Small intestine (tissue), 7 donors: ENCODE results near the gene ALDH3B1. TPM values are rescaled to one million over a fixed set of nuclear protein-coding genes. Genes with fewer than 3 reads are reported as not detected.

ENCODE experiments used
- DNase-seq, 2 donors: peaks; one replicate each; pipeline versions ENCODE4 v3.0.0 to v3.0.0-alpha.2; 2013
- FAIRE-seq: peaks from 2 replicates; lab custom pipeline; 2012; peaks lifted over from hg19 to GRCh38; lab: Jason Lieb, UNC
- H3K27ac ChIP-seq, 3 donors: one replicate each; pipeline ENCODE4 v1.5.1; 2013; ENCODE audit warnings: low read length in 2 of 3, mild to moderate bottlenecking in 2 of 3, control low read depth in 1 of 3, inconsistent platforms in 1 of 3, low read depth in 1 of 3, moderate library complexity in 1 of 3
- H3K27me3 ChIP-seq, 3 donors: one replicate each; pipeline ENCODE4 v1.6.1; 2013; ENCODE audit warnings: low read length in 3 of 3, inconsistent platforms in 1 of 3; ENCODE audit not compliant: control insufficient read depth in 3 of 3, insufficient read depth in 3 of 3
- H3K36me3 ChIP-seq, 3 donors: one replicate each; pipeline ENCODE4 v1.6.1; 2013; ENCODE audit warnings: low read length in 3 of 3, inconsistent platforms in 1 of 3, low read depth in 1 of 3, mild to moderate bottlenecking in 1 of 3, moderate library complexity in 1 of 3; ENCODE audit not compliant: control insufficient read depth in 3 of 3, insufficient read depth in 2 of 3
- H3K4me1 ChIP-seq, 3 donors: one replicate each; pipeline ENCODE4 v1.6.1; 2013; ENCODE audit warnings: low read length in 2 of 3, inconsistent platforms in 1 of 3, low read depth in 1 of 3, mild to moderate bottlenecking in 1 of 3, moderate library complexity in 1 of 3; ENCODE audit not compliant: control insufficient read depth in 3 of 3, insufficient read depth in 2 of 3
- H3K4me3 ChIP-seq, 3 donors: one replicate each; pipeline ENCODE4 v1.5.1; 2013; ENCODE audit warnings: low read length in 3 of 3, control low read depth in 1 of 3, inconsistent platforms in 1 of 3, low read depth in 1 of 3, mild to moderate bottlenecking in 1 of 3, moderate library complexity in 1 of 3
- H3K9me3 ChIP-seq, 2 donors: one replicate each; pipeline ENCODE4 v1.6.1; 2013; ENCODE audit warnings: low read depth in 1 of 2, low read length in 1 of 2; ENCODE audit not compliant: control insufficient read depth in 2 of 2, insufficient read depth in 1 of 2
- WGBS, 3 donors: extraction: QIAGEN DNeasy Blood & Tissue Kit; methylation state at CpG; one replicate each; pipeline ENCODE4 v1.1.7; 2013; 5-methylcytosine and 5-hydroxymethylcytosine counted together
- polyA plus RNA-seq, 4 donors: library from polyadenylated mRNA; stranded (reverse) in 3 of 4; unstranded in 1 of 4; fragments of 200-250 nt in 3 of 4; fragments of 120-200 nt in 1 of 4; gene quantifications; one replicate each; pipeline versions ENCODE4 v1.2.1 to v1.2.3, GENCODE V29; 2013
- donor health status: healthy with polysubstance abuse.
- donor health status: control.
- donor health status: control.
- donor health status: Bipolar disorder and iron deficiency.
- donor health status: healthy.

The ALDH3B1 gene
- polyA plus RNA-seq, 4 donors, result 14.4 to 28.1 (median 21.6) TPM

- peaks cover 0 to 24% (median 0%) of the 10 kb centered on the region in 3 donors for H3K36me3 ChIP-seq
- H3K27me3 ChIP-seq, result no peaks in the 10 kb centered on the region
- H3K9me3 ChIP-seq, result no peaks in the 10 kb centered on the region
- no peak for FAIRE-seq
- WGBS, 3 donors, result 55 to 65% (median 65%) methylated on average over 9 of the region's 9 CpGs
- H3K27ac ChIP-seq, result peak overlapping the region in 1 of 3 donors; percentile 46
- H3K4me1 ChIP-seq, result peaks cover 0 to 12% (median 2%) of the 10 kb centered on the region in 3 donors
- peak overlapping the region in 1 of 3 donors; percentile 4 for H3K4me3 ChIP-seq
- no peak for DNase-seq
These were observed 7.6 kb upstream of the ALDH3B1 start for GRCh38 chr11:68002575-68002937.

DNA sequence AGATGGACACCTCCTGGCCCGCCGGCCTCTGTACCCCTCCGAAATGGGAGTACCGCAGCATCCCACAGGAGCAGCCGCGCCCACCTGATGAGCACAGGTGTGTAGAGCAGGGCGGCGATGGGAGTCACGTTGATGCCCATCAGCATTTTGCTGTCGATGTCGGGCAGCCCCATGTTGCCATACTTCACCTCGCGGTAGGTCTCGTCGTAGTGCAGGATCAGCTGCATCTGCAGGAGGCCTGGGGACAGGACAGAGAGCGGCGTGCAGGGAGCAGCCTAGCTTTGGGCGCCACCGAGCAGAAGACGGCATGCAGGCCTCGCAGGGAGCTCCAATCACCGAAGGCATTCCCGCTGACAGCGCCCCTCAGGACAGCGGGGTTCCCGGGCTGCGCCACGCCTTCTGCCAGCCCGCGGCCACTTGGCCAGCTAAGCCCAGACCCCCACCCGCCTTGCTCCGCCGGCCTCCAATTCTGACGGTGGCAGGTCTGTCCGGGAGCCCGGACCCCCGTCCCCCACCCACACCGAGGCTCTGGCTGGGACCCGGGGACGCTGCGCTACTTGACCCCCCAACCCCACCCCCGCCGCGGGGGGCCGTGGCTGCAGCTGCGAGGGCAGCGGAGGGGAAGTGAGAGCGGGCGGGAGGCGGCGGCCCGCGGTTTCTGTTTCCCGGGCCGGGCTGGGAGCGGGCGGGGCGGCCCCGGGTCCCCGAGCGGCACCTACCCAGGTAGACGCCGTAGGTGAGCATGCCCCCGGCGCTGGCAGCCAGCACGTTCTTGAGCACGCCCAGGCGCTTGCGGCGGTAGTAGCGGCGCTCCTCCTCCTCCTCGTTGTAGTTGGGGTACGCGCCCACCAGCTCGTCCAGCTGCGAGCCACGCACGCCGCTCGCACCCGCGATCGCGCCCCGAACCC is 6.9 kb upstream of the ALDH3B1 start:
- no peaks in the 10 kb centered on the region for H3K9me3 ChIP-seq
- H3K36me3 ChIP-seq, result peaks cover 0 to 18% (median 0%) of the 10 kb centered on the region in 3 donors
- peak overlapping the region in 1 of 3 donors; percentile 46 for H3K27ac ChIP-seq
- peak overlapping the region; percentile 45 to 92 (median 72) for H3K4me3 ChIP-seq
- FAIRE-seq (no peak), DNase-seq (peak; percentile 63 to 73)
- 7 to 12% (median 11%) methylated on average over 65 to 86 of the region's 86 CpGs for WGBS, 3 donors
- no peaks in the 10 kb centered on the region for H3K27me3 ChIP-seq
- peaks cover 0 to 12% (median 2%) of the 10 kb centered on the region in 3 donors for H3K4me1 ChIP-seq

GRCh38 chr11:68003846-68004550 is 6.1 kb upstream of the ALDH3B1 start, which contains the start of gene UNC93B1:
Gene UNC93B1, minus strand, starts transcription at chr11:68004097. Its CDS starts 54 bp downstream, at chr11:68004043.
- Histone ChIP-seq H3K27me3 (no peaks in the 10 kb centered on the region), H3K36me3 (peaks cover 0 to 10% (median 0%) of the 10 kb centered on the region in 3 donors), H3K4me3 (peak within 1 kb of the TSS; percentile 45 to 92 (median 72)), H3K9me3 (no peaks in the 10 kb centered on the region), H3K27ac (peak within 1 kb of the TSS in 2 of 3 donors; percentile 62 to 68), H3K4me1 (peaks cover 0 to 20% (median 2%) of the 10 kb centered on the region in 3 donors)
- DNase-seq (peak; percentile 91 to 93), FAIRE-seq (no peak)
- 2 to 3% (median 3%) methylated on average over 43 to 64 of the region's 64 CpGs for WGBS, 3 donors

GRCh38 chr11:68004551-68005335 is 5.4 kb upstream of the ALDH3B1 start:
- Histone ChIP-seq H3K4me3 (no peak overlapping the region), H3K9me3 (no peaks in the 10 kb centered on the region), H3K4me1 (peaks cover 0 to 28% (median 2%) of the 10 kb centered on the region in 3 donors), H3K27me3 (no peaks in the 10 kb centered on the region), H3K36me3 (peaks cover 0 to 5% (median 0%) of the 10 kb centered on the region in 3 donors), H3K27ac (peak overlapping the region in 1 of 3 donors; percentile 56)
- 69 to 78% (median 77%) methylated on average over 14 of the region's 14 CpGs for WGBS, 3 donors
- DNase-seq, result no peak
- FAIRE-seq, result no peak

DNA sequence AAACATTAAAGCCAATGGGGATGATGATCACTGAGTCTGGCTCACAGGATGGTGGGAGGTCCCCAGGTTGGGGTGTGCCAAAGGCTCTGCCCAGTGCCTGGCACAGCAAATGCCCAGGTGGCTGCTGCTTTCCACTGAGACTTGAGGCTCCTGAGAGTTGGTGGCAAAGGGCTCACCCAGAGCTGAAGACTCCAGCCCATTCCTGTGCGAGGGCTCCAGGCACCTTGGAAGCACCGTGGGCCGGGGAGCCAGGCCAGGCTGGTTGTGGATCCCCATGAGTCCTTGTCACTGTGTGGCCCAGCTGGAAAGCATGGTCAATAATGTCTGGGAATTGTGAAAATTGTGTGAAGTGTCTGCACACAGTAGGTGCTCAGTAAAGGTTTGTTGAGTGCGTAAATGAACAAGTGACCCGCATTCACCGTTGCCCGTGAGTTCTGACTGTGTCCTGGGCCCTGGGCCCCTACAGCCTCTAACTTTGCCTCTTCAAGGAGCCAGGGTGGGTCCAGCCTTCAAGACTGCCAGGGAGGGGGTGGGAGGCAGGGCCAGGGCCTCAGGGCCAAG is 3.4 kb upstream of the ALDH3B1 start:
- Histone ChIP-seq H3K27me3 (no peaks in the 10 kb centered on the region), H3K9me3 (no peaks in the 10 kb centered on the region), H3K27ac (no peak overlapping the region), H3K36me3 (no peaks in the 10 kb centered on the region), H3K4me3 (no peak overlapping the region), H3K4me1 (peaks cover 0 to 47% (median 2%) of the 10 kb centered on the region in 3 donors)
- 97 to 99% (median 98%) methylated on average over 7 of the region's 7 CpGs for WGBS, 3 donors
- DNase-seq (no peak), FAIRE-seq (no peak)

DNA sequence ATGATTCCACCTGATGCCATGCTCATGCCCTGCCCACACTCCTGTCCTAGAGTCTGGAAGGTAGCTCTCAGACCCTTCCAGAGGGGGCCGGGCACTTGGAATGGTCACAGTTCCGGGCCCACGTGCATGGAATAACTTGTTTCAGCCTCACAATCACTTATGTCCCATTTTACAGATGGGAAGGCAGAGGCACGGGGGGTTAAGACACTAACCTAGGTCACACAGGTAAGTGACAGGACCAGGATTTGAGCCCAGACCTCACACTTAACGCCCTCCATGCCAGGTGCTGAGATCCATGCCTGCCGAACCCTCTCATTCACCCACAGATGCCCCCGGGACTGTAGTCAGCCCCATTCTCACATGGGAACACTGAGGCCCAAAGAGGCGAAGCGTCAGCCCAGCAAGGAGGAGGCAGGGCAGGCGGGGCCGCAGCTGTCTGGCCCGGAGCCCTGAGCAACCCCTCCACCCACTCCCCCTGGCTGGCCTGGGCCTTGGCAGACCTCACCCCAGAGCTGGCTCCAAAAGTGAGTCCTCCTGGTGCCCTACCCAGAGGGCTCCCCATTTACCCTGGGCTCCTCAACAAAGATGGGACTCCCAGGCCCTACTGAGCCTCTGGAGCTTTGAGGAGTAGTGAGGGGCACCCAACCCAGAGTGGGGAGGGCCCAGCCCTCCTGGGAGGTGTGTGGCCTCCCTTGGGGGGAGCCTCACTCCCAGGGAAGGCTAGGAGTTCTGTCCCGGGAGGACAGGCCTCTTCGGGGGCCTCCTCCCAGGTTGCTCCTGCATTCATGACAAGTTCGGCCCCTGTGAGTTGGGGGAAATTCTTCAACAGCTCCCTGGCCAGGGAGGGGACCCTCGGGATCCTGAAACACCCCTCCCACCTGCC is 2.4 kb upstream of the ALDH3B1 start:
- no peak for FAIRE-seq
- DNase-seq, result no peak
- peak overlapping the region in 2 of 3 donors; percentile 97 for H3K27ac ChIP-seq
- H3K4me1 ChIP-seq, result peaks cover 0 to 42% (median 2%) of the 10 kb centered on the region in 3 donors
- 69 to 84% (median 75%) methylated on average over 15 to 16 of the region's 16 CpGs for WGBS, 3 donors
- no peaks in the 10 kb centered on the region for H3K36me3 ChIP-seq
- H3K9me3 ChIP-seq, result no peaks in the 10 kb centered on the region
- H3K4me3 ChIP-seq, result no peak overlapping the region
- no peaks in the 10 kb centered on the region for H3K27me3 ChIP-seq
